GM19395 (cell line): Measurements from ENCODE around the gene CAMSAP1.

Source experiments
- ATAC-seq: cut with Tn5 transposase; IDR thresholded peaks from one replicate; pipeline ENCODE4 v1.9.1; 2021; ENCODE audit warnings: mild to moderate bottlenecking, moderate library complexity; ENCODE audit not compliant: unreplicated experiment

Gene CAMSAP1

DNA sequence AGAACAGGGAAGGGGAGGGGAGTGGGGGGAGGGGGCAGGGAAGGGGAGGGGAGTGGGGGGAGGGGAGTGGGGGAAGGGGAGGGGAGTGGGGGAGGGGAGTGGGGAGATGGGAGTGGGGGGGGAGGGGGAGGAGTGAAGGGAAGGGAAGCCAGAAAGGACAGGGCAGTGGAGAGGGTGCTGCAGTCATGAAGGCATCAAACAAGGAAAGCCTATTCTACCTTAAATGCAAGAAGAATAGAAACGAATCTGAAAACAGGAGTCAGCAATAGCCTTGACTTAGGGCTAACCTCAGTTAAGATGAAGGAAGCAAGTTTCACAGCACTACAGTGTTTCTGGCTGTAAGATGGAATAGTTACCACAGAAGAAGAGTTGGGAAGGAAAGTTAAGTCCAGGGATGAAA, 59.5 kb downstream of the CAMSAP1 start:
- no peak for ATAC-seq

DNA sequence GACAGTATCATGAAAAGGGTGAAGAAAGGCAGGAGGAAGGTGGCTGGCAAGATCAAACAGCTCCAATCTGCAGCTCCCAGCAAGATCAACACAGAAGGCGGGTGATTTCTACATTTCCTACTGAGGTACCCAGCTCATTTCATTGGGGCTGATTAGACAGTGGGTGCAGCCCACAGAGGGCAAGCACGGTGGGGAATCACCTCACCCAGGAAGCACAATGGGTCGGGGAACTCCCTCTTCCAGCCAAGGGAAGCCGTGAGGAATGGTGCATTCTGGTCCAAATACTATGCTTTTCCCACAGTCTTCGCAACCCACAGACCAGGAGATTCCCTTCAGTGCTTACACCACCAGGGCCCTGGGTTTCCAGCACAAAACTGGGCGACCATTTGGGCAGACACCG, 66.8 kb downstream of the CAMSAP1 start:
- ATAC-seq = no peak

DNA sequence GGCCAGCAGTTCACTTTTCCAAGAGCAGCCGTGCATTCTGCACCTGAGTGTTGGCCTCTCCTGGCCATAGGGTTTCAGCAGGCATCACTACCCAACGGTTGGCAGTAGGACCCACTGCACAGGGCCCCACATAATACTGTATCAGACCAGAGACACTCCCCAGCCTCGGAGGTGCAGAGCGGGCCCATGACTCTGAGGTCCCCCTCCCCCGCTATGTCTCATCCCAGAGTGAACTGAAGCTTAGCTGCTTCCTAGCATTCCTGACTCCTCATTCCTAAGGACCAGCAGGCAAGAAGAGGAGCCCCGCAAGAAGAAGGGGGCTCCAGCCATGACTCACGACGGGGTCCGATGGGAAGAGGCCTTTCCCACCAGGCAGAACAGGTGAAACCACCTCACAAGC, 67.2 kb downstream of the CAMSAP1 start:
- no peak for ATAC-seq

- no peak for ATAC-seq
Measured at GRCh38 chr9:135839516-135839915, 67.8 kb downstream of the CAMSAP1 start.

- ATAC-seq = no peak
Measured at GRCh38 chr9:135835131-135835530, 72.2 kb downstream of the CAMSAP1 start.

- no peak for ATAC-seq
Measured at GRCh38 chr9:135833864-135834263, 73.5 kb downstream of the CAMSAP1 start.

DNA sequence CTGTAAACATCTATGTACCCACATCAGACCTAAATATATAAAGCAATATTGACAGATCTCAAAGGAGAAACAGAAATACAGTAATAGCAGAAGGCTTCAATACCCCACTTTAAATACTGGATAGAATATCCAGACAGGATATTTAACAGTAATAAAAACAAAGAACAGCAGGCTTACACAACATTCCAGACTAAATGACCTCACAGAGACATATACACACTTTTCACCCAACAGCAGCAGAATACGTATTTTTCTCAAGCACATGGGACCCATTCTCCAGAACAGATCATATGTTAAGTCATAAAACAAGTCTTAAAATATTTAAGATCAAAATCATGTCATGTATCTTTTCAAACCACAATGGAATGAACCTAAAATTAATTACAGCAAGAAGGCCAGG, 76.8 kb downstream of the CAMSAP1 start:
- ATAC-seq = no peak

DNA sequence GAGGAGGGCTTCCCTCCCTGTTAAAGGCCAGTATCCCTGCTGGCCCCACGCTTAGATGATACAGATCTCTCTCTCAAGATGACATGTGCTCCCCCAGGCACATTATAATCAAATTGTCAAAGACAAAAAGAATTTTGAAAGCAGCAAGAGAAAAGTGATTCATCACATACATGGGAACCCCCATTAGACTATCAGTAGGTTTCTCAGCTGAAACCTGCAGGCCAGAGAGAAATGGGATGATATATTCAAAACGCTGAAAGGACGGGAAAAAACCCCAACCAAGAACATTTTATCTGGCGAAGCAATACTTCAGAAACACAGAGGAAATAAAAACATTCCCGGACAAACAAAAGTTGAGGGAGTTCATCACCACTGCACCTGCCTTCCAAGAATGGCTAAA, 78.7 kb downstream of the CAMSAP1 start:
- no peak for ATAC-seq

- no peak for ATAC-seq
Measured at GRCh38 chr9:135827866-135828580, 79.3 kb downstream of the CAMSAP1 start.

- ATAC-seq = no peak
Measured at GRCh38 chr9:135827301-135827700, 80.0 kb downstream of the CAMSAP1 start.

GRCh38 chr9:135826188-135826545, 81.2 kb downstream of the CAMSAP1 start:
- ATAC-seq = no peak

- ATAC-seq = no peak
Measured at GRCh38 chr9:135825435-135826187, 81.7 kb downstream of the CAMSAP1 start.

- no peak for ATAC-seq
Measured at GRCh38 chr9:135823036-135823435, 84.3 kb downstream of the CAMSAP1 start.

GRCh38 chr9:135822374-135822755, 85.0 kb downstream of the CAMSAP1 start:
- ATAC-seq = no peak

GRCh38 chr9:135821733-135822373, 85.5 kb downstream of the CAMSAP1 start:
- no peak for ATAC-seq

DNA sequence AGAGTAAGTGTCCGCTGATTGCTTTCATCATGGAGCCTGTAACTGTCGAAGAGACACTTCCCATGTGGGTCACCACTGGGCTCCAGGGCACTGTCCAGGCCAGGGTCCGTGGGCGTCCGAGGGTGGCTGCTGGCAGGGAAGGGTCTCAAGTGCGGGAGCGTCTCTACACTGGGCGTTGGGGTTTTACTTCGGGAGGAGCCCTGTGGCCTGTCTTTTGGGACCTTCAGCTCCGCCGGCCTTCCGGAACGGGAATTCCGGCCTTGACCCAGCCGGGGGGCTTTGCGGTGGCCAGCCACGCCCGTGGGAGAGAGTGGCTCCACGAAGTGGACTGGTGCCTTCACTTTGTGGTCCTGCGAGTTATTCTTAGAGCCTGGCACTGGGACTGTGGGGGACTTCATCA, 86.2 kb downstream of the CAMSAP1 start:
- ATAC-seq = no peak

- no peak for ATAC-seq
Measured at GRCh38 chr9:135820661-135821060, 86.7 kb downstream of the CAMSAP1 start.

- ATAC-seq = no peak
Measured at GRCh38 chr9:135819905-135820304, 87.4 kb downstream of the CAMSAP1 start.

DNA sequence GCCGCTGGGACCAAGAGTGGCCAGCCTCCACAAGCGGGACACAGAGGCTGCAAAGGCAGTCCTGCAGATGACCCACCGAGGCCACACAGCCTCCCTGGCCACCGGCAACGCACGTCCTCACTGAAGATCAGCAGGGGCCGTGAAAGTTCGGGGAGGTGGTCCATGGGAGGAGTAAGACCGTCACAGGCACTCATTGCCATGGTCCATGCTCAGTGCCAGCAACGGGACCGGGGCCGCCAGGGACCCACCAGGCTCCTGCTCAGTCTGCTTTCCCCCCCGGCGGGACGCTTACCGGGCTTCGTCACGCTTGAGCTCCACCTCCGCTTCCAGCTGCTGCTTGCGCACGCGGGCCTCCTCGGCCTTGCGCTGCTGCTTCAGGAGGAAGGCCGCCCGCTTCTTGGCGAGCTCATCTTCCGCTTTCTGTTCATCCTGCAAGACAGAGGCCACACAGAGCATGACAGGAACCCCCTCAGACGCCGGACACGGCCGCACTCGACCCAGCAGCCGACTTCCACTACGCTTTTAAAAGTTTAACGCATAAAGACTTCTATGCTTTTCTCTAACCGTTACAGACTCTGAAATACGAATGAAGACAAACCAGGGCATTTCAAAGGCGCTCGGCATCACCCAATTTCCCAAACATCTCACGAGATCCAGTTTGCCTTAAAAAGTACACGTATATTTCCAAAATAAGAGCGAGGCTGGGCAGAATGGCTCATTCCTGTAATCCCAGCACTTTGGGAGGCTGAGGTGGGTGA, 88.4 kb downstream of the CAMSAP1 start:
- no peak for ATAC-seq

GRCh38 chr9:135817951-135818717, 89.2 kb downstream of the CAMSAP1 start:
- ATAC-seq = no peak

GRCh38 chr9:135816651-135816970, 90.7 kb downstream of the CAMSAP1 start:
- no peak for ATAC-seq
